HL-60/S4 treated with retinoic acid at 250 ng/mL for 4 days and 3 days (cell line): ENCODE data around the gene GIGYF2.

Source experiments
- in situ Hi-C: fragments of 300-500 bp; cut with MboI; formaldehyde crosslinking; loops from 2 replicates; pipeline ENCODE4 v1.7.0; 2022; ENCODE audit warnings: low sequenced_read_pairs

GIGYF2 gene

GRCh38 chr2:232748038-232748437 is 50.9 kb downstream of the GIGYF2 start:
- in situ Hi-C loops = no loop called here

- in situ Hi-C loops = no loop called here
These were observed 52.2 kb downstream of the GIGYF2 start for GRCh38 chr2:232749331-232749730.

- in situ Hi-C loops = no loop called here
These were observed 53.1 kb downstream of the GIGYF2 start for GRCh38 chr2:232750135-232750671.

- in situ Hi-C loops = no loop called here
These were observed 60.8 kb downstream of the GIGYF2 start for GRCh38 chr2:232757905-232758304.

- in situ Hi-C loops = no loop called here
These were observed 64.3 kb downstream of the GIGYF2 start for GRCh38 chr2:232761301-232761907.

- in situ Hi-C loops = no loop called here
These were observed 70.7 kb downstream of the GIGYF2 start for GRCh38 chr2:232767866-232768265.

- in situ Hi-C loops = no loop called here
These were observed 73.1 kb downstream of the GIGYF2 start for GRCh38 chr2:232770207-232770606.

- in situ Hi-C loops = no loop called here
These were observed 74.7 kb downstream of the GIGYF2 start for GRCh38 chr2:232771870-232772269.

GRCh38 chr2:232772531-232772930 is 75.4 kb downstream of the GIGYF2 start:
- in situ Hi-C loops = no loop called here

- in situ Hi-C loops = no loop called here
These were observed 76.7 kb downstream of the GIGYF2 start for GRCh38 chr2:232773815-232774214.

GRCh38 chr2:232776435-232776834 is 79.3 kb downstream of the GIGYF2 start, which contains the start of gene KCNJ13:
KCNJ13 (minus strand) TSS chr2:232776565; CDS start chr2:232771362, 5,203 bp downstream.
- in situ Hi-C loops = no loop called here

GRCh38 chr2:232777276-232777675 is 80.1 kb downstream of the GIGYF2 start:
- in situ Hi-C loops = no loop called here

GRCh38 chr2:232779465-232779864 is 82.3 kb downstream of the GIGYF2 start:
- in situ Hi-C loops = no loop called here

- in situ Hi-C loops = no loop called here
These were observed 82.8 kb downstream of the GIGYF2 start for GRCh38 chr2:232779934-232780333.

GRCh38 chr2:232781765-232782164 is 84.6 kb downstream of the GIGYF2 start:
- in situ Hi-C loops = no loop called here

- in situ Hi-C loops = no loop called here
These were observed 86.1 kb downstream of the GIGYF2 start for GRCh38 chr2:232783278-232783677.

GRCh38 chr2:232787806-232788205 is 90.7 kb downstream of the GIGYF2 start:
- in situ Hi-C loops = no loop called here

- in situ Hi-C loops = no loop called here
These were observed 92.0 kb downstream of the GIGYF2 start for GRCh38 chr2:232789082-232789481.

- in situ Hi-C loops = no loop called here
These were observed 94.4 kb downstream of the GIGYF2 start for GRCh38 chr2:232791518-232791917.

GRCh38 chr2:232793271-232793670 is 96.1 kb downstream of the GIGYF2 start:
- in situ Hi-C loops = no loop called here

- in situ Hi-C loops = no loop called here
These were observed 97.8 kb downstream of the GIGYF2 start for GRCh38 chr2:232794981-232795380.

GRCh38 chr2:232795920-232796319 is 98.8 kb downstream of the GIGYF2 start:
- in situ Hi-C loops = no loop called here

GRCh38 chr2:232798187-232798586 is 101.1 kb downstream of the GIGYF2 start:
- in situ Hi-C loops = no loop called here
